Measurements from ENCODE around the gene PYY.
"Not testable (repeated sequence)": the region's sequence is repeated elsewhere in the genome, so short reads cannot be mapped to it uniquely, and the experiment has no call there.

PYY gene

DNA sequence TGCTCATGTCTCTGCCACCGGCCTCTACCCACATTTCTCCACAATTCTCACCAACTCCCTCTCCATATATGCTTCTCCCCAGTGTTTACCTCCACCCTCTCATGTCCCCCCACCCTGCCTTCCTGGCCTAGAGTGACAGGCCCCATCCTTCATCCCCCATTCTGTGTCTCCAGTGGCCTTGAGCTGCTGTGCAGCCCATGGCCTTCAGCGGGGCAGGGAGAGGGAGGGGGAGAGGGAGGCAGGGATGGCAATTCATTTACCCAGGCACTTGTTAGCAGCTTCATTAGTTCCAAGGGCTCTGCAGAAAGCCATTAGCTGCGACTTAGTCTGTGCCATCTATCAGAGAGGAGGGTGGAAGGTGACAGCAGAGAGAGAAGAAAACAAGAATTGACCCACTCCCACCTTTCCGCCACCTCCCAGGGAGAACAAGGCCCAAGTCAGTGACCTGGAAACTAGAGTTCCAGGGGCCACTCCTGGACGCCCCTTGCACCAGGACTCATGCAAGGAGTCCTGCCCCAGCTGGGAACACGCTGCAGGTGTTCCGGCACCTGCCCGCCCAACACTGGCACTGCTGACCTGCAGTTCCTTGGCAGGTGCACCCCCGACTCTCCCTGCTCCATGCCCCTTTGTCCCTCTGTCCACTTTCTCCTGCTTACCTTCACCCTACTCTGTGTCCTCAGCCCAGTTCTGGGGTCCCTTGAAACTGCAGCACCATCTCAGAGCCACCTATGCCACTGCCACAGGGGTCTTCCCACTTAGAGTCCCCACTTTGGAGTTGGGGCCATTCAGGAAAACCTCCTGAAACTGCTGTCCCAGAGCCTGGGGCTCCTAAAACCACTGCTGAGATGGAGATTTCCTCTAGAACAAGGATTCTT, 23.5 kb upstream of the PYY start:
- no peak for DNase-seq

DNA sequence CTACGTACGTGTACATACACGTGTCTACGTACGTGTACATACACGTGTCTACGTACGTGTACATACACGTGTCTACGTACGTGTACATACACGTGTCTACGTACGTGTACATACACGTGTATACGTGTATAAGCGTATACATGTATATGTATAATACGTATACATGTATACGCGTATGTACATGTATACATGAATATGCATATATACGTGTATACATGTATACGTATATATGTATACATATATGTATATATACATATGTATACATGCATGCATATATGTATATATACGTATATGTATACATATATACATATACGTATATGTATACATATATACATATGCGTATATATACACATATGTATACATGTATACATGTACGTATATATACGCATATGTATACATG, 22.2 kb upstream of the PYY start:
- DNase-seq: no peak

DNA sequence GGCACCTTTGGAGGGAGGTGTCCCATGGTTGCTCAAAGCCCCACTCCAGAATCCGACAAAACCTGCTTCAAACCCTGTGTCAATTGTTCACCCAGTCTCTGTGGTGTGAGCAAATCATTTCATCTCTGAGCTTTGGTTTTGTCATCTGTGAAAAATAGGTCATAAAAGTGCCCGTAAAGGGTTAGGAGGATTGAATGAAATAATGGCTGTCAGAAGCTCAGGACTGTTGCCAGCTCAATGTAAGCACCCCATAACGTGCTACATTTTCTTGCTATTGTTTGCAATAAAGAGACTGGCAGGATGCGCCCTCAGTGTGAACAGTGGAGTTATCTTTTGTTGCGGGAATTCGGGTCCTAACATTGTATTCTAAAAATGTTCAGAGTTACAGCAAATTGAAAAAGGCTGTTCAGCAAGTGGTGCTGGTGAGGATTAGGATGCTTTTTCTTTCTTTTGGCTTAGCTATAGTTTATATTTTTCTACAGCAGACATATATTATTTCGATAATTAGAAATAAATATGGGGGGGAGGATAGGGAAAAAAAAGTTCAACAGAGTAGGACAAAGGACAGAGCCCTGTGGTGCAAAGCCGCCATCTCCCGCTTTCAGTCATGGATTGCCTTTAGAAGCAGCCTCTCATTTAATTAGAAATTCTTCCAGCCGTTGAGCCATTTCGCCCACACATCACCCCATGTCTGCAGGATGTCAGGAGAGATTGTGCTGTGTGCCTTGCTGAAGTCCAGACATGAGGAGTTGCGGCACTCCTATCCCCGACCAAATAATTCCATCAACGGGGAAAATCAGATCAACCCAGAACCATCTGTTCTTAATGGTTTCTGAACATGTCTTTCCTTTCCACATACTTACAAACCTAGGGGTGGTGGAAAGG, 20.9 kb upstream of the PYY start:
- DNase-seq: no peak

DNA sequence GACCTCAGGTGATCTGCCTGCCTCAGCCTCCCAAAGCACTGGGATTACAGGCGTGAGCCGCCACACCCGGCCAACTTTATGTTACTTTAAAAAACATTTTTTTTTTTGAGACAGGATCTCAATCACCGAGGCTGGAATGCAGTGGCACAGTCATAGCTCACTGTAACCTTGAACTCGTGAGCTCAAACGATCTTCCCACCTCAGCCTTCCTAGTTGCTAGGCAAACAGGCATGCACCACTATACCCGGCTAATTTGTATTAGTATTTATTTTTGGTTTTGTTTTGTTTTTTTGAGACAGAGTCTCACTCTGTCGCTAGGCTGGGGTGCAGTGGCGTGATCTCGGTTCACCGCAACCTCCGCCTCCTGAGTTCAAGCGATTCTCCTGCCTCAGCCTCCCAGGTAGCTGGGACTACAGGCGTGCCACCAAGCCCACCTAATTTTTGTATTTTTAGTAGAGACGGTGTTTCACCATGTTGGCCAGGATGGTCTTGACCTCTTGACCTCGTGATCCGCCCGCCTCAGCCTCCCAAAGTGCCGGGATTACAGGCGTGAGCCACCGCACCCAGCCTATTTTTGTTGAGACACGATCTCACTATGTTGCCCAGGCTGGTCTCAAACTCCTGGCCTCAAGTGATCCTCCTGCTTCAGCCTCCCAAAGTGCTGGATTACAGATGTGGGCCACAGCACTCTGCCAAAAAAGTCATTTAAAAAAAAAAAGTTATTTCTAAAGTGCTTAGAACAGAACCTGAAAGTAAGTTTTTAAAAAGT, 18.9 kb upstream of the PYY start:
- DNase-seq: not testable (repeated sequence)

DNA sequence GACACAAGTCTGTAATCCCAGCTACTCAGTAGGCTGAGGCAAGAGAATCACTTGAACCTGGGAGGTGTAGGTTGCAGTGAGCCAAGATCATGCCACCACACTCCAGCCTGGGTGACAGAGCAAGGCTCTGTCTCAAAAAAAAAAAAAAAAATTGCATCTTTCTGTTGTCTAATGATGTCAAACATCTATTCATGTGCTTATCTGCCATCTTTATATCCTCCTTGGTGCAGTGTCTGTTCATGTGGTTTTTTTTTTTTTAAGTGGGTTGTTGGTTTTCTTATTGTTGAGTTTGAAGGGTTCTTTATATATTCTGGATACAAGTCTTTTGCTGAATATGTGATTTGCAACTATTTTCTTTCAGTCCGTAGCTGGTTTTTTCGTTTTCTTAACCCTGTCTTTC, 17.7 kb upstream of the PYY start:
- DNase-seq: not testable (repeated sequence)

DNA sequence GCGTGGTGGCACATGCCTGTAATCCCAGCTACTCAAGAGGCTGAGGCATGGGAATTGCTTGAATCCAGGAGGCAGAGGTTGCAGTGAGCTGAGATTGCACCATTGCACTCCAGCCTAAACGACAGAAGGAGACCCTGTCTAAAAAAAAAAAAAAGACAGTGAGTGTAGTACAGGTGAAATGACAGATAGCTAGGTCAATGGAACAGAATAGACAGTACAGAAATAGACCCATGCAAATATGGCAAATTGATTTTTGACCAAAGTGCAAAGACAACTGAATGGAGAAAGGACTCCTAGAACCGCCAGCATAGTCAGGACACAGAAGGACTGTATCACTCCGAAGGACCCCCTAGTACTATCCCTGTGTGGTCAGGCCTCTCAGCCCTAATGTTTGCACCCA, 16.6 kb upstream of the PYY start:
- DNase-seq: no peak

DNA sequence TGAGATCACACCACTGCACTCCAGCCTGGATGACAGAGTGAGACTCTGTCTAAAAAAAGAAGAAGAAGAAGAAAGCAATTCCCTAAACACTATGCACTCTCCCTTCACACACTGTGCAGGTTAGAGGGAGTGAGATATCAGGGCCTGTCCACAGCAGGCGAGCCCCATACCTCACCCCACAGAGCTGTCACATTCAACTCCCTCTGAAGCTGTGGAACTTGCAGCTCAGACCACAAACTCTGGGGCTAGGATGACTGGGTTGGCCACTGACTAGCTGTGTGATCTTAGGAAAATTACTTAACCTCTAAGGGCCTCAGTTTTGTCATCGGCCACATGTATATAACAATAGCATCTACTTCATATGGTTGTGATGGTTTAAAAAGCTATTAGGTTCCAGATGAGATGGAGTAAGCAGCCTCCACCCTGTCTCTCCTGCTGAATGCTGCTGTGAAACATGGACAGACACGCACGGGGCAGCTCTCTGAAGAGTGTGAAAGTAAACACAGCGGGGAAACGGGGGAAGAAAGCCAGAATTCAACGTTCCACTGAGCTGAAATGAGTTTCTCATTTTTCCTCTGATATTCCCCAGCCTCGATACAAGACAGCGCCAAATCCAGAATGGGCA, 13.6 kb upstream of the PYY start:
- no peak for DNase-seq

DNA sequence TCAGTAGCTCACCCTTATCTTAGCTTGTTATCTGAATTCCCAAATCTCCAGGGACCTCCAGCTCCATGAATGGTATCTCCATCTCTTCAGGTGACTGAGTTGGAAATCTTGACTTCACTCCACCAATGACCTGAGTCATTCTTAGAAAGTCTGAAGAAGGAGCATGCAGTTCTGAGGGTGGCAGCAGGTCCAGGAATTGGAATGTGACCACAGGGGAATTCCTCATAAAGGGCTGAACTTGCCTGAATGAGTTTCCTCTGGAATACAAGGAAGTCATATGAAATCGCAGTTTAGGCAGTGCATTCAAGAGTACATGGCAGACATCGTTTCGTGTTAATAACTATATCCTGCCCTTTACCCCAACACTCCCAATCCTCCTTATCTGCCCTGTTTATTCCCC, 12.5 kb upstream of the PYY start:
- no peak for DNase-seq

DNA sequence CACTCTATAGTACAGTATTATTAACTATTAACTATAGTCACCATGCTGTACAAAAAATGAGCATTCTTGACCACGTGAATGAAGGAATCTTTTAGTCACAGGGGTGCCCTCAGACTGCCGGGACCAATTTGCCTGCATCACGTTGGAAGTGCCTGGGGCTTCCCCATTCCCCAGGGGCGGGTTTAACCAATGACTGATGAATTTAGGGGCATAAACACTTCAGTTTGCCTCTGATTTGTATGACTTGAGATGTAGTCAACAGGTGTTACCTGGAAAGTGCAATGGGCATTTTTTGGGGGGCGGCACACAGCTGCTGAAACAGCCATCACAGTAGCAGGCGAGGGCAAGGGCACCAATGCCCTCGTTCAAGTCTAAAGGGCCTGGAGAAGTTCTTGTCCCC, 8.7 kb upstream of the PYY start:
- DNase-seq: no peak

DNA sequence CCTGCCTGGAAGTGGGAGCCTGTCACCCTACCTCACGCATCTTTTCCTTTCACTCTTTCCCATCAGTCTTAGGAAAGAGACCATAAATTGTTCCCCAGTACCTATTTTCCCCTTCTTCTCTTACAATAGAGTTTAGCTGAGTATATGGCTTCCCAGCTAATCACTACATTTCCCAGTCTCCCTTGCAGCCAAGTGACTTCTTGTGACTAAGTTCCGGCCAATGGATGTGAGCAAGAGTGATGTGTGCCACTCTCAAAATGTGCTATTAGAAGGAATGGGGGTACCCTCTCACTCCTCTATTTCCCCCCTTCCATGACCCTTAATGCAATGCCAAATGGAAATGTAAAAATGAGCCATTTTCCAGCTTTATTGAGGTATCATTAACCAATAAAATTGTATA, 8.2 kb upstream of the PYY start:
- DNase-seq: no peak

DNA sequence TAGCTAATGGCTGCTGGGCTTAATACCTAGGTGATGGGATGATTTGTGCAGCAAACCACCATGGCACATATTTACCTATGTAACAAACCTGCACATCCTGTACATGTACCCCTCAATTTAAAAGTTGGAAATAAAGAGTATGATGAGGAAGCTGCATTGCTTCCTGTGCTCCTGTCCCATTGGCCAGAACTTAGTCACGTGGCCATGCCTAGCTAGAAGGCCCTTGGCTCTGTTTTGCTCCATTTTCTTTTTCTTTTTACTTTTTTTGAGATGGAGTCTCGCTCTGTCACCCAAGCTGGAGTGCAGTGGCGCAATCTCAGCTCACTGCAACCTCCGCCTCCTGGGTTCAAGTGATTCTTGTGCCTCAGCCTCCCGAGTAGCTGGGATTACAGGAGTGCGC, 7.6 kb upstream of the PYY start:
- not testable (repeated sequence) for DNase-seq

DNA sequence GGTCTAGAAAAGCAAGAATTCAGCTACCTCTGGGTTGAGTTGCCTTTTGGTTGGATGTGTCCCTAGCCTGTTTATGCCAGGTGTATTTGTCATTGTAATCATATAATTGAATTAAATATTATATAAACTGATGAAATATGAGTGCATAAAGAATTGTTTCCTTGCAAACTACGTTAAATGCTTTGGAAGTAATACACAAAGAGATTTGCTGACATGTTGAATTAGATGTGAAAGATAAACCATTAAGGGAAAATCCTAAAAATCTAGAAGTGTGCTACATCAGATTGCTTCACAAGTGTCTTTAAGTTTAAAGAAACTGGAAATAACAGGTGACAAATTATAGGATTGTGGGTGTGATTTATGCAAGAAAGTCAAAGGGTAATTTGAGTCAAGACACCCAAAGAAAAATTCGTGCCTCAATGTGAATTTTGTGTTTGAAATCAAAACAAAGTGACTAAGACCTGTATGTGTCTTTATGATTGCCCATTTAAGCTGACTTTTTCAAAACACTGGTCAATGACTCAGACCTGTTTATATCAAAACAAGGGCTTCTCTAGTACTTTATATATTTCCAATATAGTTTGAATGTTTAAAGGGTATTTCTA, 5.1 kb upstream of the PYY start:
- DNase-seq: no peak

DNA sequence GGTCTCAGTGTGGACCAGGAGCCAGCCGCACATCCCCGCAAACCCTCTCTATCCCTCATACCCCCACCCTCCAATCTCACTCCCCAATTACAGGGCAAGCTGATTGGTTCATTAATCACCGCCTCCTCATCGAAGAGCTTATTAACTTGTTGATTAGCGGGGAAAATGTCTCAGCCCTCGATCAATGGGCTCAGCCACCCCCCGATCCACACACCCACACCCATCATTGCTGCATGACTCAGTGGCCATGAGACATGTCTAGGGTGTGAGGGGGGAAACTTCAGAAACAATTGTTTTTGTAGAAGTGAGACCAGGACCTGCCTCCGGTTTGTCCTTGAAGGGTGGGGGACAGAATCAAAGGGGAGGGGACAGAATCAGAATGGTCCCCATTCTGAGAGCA, 2.5 kb upstream of the PYY start:
- no peak for DNase-seq

DNA sequence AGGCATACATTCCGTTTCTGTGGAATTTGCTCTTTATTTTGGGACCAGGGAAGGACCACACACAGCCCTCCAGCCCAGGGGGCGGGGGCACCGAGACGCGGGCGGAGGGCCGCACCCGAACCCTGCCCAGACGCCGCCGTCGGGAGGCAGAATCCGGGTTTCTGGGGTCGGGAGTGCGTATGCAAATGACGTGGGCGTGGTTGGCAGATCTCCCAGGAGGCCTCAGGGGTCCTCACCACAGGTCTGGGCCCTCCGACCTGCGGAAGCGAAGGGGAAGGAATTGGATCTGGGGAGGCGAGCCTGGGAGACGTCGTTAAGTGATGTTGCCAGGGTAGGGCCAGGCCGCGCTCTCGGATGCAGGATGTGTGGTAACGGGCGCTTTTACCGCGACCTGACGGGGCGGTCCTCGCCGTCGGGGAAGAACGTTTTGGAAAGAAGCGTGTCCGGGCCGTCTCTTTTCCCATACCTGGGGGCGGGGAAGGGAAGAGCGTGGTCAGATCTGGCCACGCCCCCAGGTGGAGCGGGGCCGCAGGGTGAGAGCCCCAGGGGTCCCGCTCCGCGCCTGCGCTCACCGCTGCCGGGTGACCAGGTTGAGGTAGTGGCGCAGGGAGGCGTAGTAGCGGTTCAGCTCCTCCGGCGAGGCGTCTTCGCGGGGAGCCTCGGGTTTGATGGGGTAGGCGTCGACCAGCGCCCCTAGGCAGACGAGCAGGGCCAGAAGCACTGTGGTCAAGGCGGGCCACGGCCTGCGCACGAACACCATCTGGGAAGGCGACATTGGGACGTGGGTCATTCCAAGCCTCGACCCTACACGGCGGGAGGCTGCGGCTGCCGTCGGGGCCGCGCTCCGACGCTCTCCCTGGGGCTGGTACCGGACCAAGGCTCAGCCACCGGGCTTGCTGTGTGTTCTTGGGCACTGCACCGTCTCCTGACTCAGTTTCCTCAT, 745 bp downstream of the PYY start:
- no peak for DNase-seq

DNA sequence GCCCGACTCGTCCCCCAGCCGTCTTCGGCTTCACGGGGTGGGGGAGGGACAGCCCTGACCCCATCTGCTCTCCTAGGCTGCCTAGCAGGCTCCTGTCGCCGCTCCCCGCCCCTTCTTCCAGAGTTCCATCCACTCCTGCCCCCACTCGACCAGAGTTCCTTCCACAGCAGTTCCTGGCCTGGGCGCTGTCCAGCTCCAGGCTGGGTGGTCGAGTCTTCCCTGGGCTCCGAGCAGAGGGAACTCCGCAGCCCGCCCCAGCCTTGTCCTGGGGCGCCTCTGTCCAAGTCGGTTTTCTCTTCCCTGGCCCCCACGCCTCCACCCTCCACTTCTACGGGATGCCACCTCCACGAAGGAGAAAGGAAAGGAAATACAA, 1.4 kb downstream of the PYY start:
- no peak for DNase-seq

DNA sequence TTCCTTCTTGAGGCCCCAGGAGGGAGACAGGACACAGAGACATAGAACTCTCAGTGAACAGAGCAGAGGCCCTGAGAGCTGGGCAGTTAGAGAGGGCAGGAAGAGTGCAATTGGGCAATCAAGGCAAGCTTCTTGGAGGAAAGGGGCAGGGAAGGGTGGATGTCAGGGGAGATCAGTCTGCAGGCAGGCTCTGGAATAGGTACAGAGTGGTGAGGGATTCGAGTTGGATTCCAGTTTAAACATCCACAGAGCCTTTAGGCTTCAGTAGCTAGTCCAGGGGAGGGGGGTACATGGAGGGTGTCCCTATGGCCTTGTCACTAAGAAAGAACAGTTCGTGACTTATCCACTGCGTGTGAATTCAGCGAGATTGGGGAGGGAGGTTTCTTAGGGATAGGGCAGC, 2.0 kb downstream of the PYY start:
- no peak for DNase-seq

DNA sequence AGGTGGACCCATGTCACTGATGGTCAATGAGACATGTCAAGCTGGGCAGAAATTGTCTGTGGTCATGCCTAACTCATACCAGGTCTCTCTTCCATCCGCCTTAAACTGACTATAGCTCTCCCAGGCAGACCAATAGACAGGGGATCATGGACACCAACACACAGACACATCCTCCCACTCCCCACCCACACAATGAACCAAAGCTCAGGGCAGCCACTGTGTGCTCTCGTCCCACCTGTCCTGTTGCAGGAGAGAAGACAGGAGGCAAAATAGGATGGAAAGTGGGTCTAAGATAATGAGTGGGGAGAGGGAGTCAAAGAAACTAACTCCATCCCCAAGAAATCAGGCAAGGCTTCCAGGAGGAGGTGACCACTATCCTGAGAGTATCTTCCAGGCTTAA, 3.2 kb downstream of the PYY start:
- DNase-seq: no peak

DNA sequence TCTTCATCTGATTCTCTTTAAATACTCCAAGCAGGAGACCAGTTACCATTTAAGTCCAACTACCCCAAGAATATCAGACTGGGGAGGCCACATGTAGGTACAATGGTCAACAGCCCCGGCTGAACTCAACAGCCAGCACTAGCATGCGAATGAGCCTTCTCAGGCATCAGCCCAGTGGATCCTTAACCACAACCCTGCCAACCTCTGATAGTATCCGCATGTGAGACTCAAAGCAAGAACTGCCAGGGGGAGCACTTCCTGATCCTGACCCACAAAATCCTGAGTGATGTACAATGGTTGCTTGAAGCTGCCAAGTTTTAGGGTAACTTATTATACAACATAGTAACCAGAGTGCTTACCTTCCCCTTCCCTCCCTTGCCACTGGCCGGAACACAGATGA, 4.0 kb downstream of the PYY start:
- no peak for DNase-seq

DNA sequence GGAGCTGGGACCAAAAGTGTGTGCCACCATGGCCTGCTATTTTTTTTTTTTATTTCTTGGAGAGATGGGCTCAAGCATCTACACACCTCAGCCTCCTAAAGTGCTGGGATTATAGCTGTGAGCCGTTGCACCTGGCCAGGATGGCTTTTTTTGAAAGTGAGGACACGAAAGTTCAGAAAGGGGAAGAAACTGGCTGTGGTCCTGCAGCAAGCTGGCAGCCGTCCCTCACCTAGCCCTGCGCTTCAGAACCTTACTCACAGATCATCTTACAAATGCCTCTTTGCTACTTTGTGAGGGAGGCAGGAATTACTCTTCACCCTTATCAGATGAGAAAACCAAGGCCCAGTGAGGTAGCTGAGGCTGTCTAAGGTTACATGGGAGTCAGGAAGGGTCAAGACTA, 7.0 kb downstream of the PYY start:
- no peak for DNase-seq

DNA sequence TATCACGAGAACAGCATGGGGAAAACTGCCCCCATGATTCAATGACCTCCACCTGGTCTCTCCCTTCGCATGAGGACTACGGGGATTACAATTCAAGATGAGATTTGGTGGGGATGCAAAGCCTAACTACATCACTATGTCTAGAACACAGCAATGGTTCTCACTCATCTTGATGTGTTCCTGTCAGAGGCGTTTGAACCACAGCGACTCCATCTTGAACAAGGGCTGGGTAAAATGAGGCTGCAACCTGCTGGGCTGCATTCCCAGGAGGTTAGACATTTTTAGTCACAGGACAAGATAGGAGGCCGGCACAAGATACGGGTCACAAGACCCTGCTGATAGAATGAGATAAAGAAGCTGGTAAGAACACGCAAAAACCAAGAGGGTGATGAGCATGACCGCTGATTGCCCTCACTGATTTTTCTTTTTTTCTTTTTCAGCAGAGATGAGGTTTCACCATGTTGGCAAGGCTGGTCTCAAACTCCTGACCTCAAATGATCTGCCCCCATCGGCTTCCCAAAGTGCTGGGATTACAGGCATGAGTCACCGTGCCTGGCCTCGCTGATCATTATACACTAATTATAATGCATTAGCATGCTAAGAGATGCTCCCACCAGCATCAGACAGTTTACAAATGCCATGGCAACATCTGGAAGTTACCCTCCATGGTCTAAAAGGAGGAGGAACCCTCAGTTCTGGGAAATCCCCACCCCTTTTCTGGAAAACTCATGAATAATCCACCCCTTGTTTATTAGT, 8.5 kb downstream of the PYY start:
- no peak for DNase-seq
